Measurements from ENCODE around the gene SPIC. TPM values are rescaled to one million over a fixed set of nuclear protein-coding genes. Genes with fewer than 3 reads are reported as not detected.
"Not testable (repeated sequence)": the region's sequence is repeated elsewhere in the genome, so short reads cannot be mapped to it uniquely, and the experiment has no call there.

The SPIC gene
- not detected in 2 replicates for total RNA-seq
- polyA plus RNA-seq (2012), result not detected

- no peak for DNase-seq (ENCODE audit: low read depth)
These were observed at the start of gene SPIC for GRCh38 chr12:101474711-101475386. TSS of gene SPIC (plus strand) at chr12:101475336. CDS start at chr12:101476905, 1,569 bp downstream.

GRCh38 chr12:101430456-101430855 lies 44.7 kb upstream of the SPIC start:
- DNase-seq (ENCODE audit: low read depth), result no peak

- no peak for DNase-seq (ENCODE audit: low read depth)
These were observed 39.0 kb upstream of the SPIC start for GRCh38 chr12:101436136-101436535.

GRCh38 chr12:101439236-101439635 lies 35.9 kb upstream of the SPIC start:
- DNase-seq (ENCODE audit: low read depth), result no peak

GRCh38 chr12:101441461-101442224 lies 33.5 kb upstream of the SPIC start:
- DNase-seq (ENCODE audit: low read depth), result no peak

- no peak for DNase-seq (ENCODE audit: low read depth)
These were observed 19.5 kb upstream of the SPIC start for GRCh38 chr12:101455685-101456084.

- DNase-seq (ENCODE audit: low read depth), result peak; percentile 24
These were observed 15.3 kb upstream of the SPIC start for GRCh38 chr12:101459642-101460346.

- no peak for DNase-seq (ENCODE audit: low read depth)
These were observed 6.2 kb upstream of the SPIC start for GRCh38 chr12:101468948-101469347.

GRCh38 chr12:101470939-101471338 lies 4.2 kb upstream of the SPIC start:
- DNase-seq (ENCODE audit: low read depth), result no peak

- not testable (repeated sequence) for DNase-seq (ENCODE audit: low read depth)
These were observed 3.3 kb upstream of the SPIC start for GRCh38 chr12:101471878-101472277.

- DNase-seq (ENCODE audit: low read depth), result no peak
These were observed 888 bp upstream of the SPIC start for GRCh38 chr12:101474248-101474647.

GRCh38 chr12:101475751-101476305 lies 692 bp downstream of the SPIC start:
- DNase-seq (ENCODE audit: low read depth), result no peak

- DNase-seq (ENCODE audit: low read depth), result no peak
These were observed 5.7 kb downstream of the SPIC start for GRCh38 chr12:101480849-101481248.

GRCh38 chr12:101485021-101485420 lies 9.9 kb downstream of the SPIC start:
- DNase-seq (ENCODE audit: low read depth), result peak; percentile 9

- no peak for DNase-seq (ENCODE audit: low read depth)
These were observed 13.3 kb downstream of the SPIC start for GRCh38 chr12:101488469-101488868.

- DNase-seq (ENCODE audit: low read depth), result peak; percentile 49
These were observed 15.3 kb downstream of the SPIC start for GRCh38 chr12:101490286-101490920.

GRCh38 chr12:101491329-101491728 lies 16.2 kb downstream of the SPIC start:
- DNase-seq (ENCODE audit: low read depth), result no peak

- no peak for DNase-seq (ENCODE audit: low read depth)
These were observed 18.4 kb downstream of the SPIC start for GRCh38 chr12:101493556-101493955.

- DNase-seq (ENCODE audit: low read depth), result no peak
These were observed 23.1 kb downstream of the SPIC start for GRCh38 chr12:101498252-101498651.

GRCh38 chr12:101501410-101501995 lies 26.4 kb downstream of the SPIC start:
- no peak for DNase-seq (ENCODE audit: low read depth)

GRCh38 chr12:101521136-101521535 lies 46.0 kb downstream of the SPIC start:
- DNase-seq (ENCODE audit: low read depth), result no peak
